ENCODE results near the gene BICD2. TPM values are rescaled to one million over a fixed set of nuclear protein-coding genes. Genes with fewer than 3 reads are reported as not detected.

Gene BICD2
- total and polyA plus RNA-seq, 2 of the 8 experiments (the other 6 are each of a cell fraction or from before 2014, with no cell fraction given), result 6.6 to 22.8 TPM

DNA sequence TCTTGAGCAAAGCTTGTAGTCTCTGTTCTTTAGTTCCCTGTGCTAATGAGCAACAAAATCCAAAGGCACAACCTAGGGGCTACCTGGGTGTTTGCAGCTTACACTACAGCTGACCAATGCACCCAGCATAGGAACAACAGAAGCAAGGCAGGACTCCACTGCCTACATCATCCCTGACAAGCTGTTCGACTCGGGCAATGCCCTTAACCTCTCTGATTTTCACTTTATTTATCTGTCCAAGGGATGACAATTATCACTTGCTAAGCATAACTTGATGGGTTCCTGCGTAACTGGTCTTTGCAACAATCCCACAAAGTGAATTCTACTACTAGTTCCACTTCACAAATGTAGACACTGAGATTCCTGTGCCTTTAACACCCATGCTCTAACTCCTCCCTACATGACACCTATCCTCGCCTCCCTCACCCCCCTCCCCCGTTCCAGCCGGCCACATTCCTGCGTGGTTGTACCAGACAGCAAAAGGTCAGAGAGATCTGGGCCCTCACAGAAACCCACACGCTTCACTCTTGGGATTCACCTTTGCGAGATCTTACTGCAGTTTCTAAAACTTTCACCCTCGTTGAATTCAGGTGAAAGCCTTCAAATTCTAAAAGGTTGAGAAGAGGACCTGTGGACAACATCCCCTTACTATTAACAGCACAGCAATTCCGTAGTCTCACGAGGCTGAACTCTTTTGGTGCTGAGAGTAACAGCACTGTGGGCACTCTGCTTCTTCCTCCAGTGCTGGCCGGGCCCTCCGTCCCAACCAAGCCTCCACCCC lies 95.7 kb downstream of the BICD2 start (continued):
- TF ChIP-seq CHD7 (IDR thresholded peaks at IDR 0.05; ENCODE audit: insufficient replicate concordance, low read length), result no peak
- TF ChIP-seq TEAD4 (IDR thresholded peaks at IDR 0.05; ENCODE audit: low read depth, low read length), result 0 out of 2 replicates have a peak, but pooled peaks have one; percentile 36
- peak; percentile 49; the same call in 1 of the 2 replicates for TF ChIP-seq KDM1A (IDR thresholded peaks at IDR 0.05; ENCODE audit: borderline replicate concordance, low read length)
- TF ChIP-seq, protein P1, sequence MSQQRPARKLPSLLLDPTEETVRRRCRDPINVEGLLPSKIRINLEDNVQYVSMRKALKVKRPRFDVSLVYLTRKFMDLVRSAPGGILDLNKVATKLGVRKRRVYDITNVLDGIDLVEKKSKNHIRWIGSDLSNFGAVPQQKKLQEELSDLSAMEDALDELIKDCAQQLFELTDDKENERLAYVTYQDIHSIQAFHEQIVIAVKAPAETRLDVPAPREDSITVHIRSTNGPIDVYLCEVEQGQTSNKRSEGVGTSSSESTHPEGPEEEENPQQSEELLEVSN (IDR thresholded peaks at IDR 0.05), result no peak

Data from H1 (cell line).